ENCODE data around the gene HIVEP3. TPM values are rescaled to one million over a fixed set of nuclear protein-coding genes. Genes with fewer than 3 reads are reported as not detected.
"Not testable (repeated sequence)": the region's sequence is repeated elsewhere in the genome, so short reads cannot be mapped to it uniquely, and the experiment has no call there.

Gene HIVEP3
- total and polyA plus RNA-seq, 3 donors from 2014 or later: 4.8 to 7.3 (median 7.2) TPM

GRCh38 chr1:41950820-41951219, 32.1 kb upstream of the HIVEP3 start:
- 51 to 72% methylated on average over 1 of the region's 1 CpG for WGBS, 2 donors
- peaks cover 9% of the 10 kb centered on the region for H3K4me1 ChIP-seq
- DNase-seq: no peak
- no peaks in the 10 kb centered on the region for H3K27me3 ChIP-seq
- H3K9me3 ChIP-seq: no peaks in the 10 kb centered on the region
- intact Hi-C loops (cut with DNase I; ENCODE audit: low total_unique reads): no loop called here
- H3K27ac ChIP-seq: no peak overlapping the region
- H3K4me3 ChIP-seq: no peak overlapping the region
- H3K36me3 ChIP-seq (ENCODE audit: low read depth, missing control alignments): no peaks in the 10 kb centered on the region
- no peak for TF ChIP-seq CTCF (IDR thresholded peaks at IDR 0.05)
- no peak for TF ChIP-seq POLR2A (IDR thresholded peaks at IDR 0.05)

GRCh38 chr1:41945946-41946345, 27.2 kb upstream of the HIVEP3 start:
- H3K36me3 ChIP-seq (ENCODE audit: low read depth, missing control alignments); H3K9me3 ChIP-seq; H3K4me3 ChIP-seq; H3K27me3 ChIP-seq; intact Hi-C loops (cut with DNase I; ENCODE audit: low total_unique reads); H3K27ac ChIP-seq; H3K4me1 ChIP-seq; DNase-seq: not testable (repeated sequence)
- 88 to 94% methylated on average over 10 of the region's 10 CpGs for WGBS, 2 donors

- WGBS, 2 donors: 88 to 94% methylated on average over 1 of the region's 1 CpG
- H3K4me1 ChIP-seq: no peaks in the 10 kb centered on the region
Measured at GRCh38 chr1:41943717-41944116, 25.0 kb upstream of the HIVEP3 start.

GRCh38 chr1:41942278-41942677, 23.6 kb upstream of the HIVEP3 start:
- H3K4me1 ChIP-seq: no peaks in the 10 kb centered on the region
- H3K27me3 ChIP-seq: no peaks in the 10 kb centered on the region
- no peak overlapping the region for H3K4me3 ChIP-seq
- H3K36me3 ChIP-seq (ENCODE audit: low read depth, missing control alignments): no peaks in the 10 kb centered on the region
- no peak for DNase-seq
- no peaks in the 10 kb centered on the region for H3K9me3 ChIP-seq
- no peak overlapping the region for H3K27ac ChIP-seq
- intact Hi-C loops (cut with DNase I; ENCODE audit: low total_unique reads): no loop called here
- TF ChIP-seq CTCF (IDR thresholded peaks at IDR 0.05) (no peak), POLR2A (IDR thresholded peaks at IDR 0.05) (no peak)

More at GRCh38 chr1:41943717-41944116, 25.0 kb upstream of the HIVEP3 start:
- no peaks in the 10 kb centered on the region for H3K36me3 ChIP-seq (ENCODE audit: low read depth, missing control alignments)
- no peak for TF ChIP-seq CTCF (IDR thresholded peaks at IDR 0.05)
- TF ChIP-seq POLR2A (IDR thresholded peaks at IDR 0.05): no peak
- no peak overlapping the region for H3K4me3 ChIP-seq
- H3K9me3 ChIP-seq: no peaks in the 10 kb centered on the region
- H3K27me3 ChIP-seq: no peaks in the 10 kb centered on the region
- H3K27ac ChIP-seq: no peak overlapping the region
- intact Hi-C loops (cut with DNase I; ENCODE audit: low total_unique reads): no loop called here
- no peak for DNase-seq

- no peak for TF ChIP-seq POLR2A (IDR thresholded peaks at IDR 0.05)
- no peak for TF ChIP-seq CTCF (IDR thresholded peaks at IDR 0.05)
- 94 to 95% methylated on average over 1 of the region's 1 CpG for WGBS, 2 donors
- Histone ChIP-seq H3K27me3 (no peaks in the 10 kb centered on the region), H3K4me1 (no peaks in the 10 kb centered on the region), H3K36me3 (ENCODE audit: low read depth, missing control alignments) (no peaks in the 10 kb centered on the region), H3K4me3 (no peak overlapping the region), H3K27ac (no peak overlapping the region), H3K9me3 (no peaks in the 10 kb centered on the region)
- intact Hi-C loops (cut with DNase I; ENCODE audit: low total_unique reads): no loop called here
- DNase-seq: no peak
Measured at GRCh38 chr1:41941381-41941780, 22.7 kb upstream of the HIVEP3 start.
